HCT116 (cell line): Measurements from ENCODE around the gene CX3CR1. TPM values are rescaled to one million over a fixed set of nuclear protein-coding genes. Genes with fewer than 3 reads are reported as not detected.

Experiments
- ATAC-seq: fragments of 200-7000 bp; cut with Tn5 transposase; 2 replicates; pipeline ENCODE4 v1.9.1; 2020; ENCODE audit warnings: mild to moderate bottlenecking, moderate library complexity
- BruUV-seq: library from RNA; stranded (reverse); fragments of 400-500 nt; replicated peaks from 2 replicates; lab custom pipeline; 2021; lab: Mats Ljungman, UMichigan
- CTCF ChIA-PET: fragments of 300-600 bp; sonication (Branson Sonifier 250); formaldehyde crosslinking; loops from one replicate; lab custom pipeline; 2021; ENCODE audit warnings: antibody characterized with exemption; lab: Charles Lee
- POLR2A ChIA-PET: fragments of 300-600, 350-600 bp; sonication (Branson Sonifier 250); formaldehyde crosslinking; loops from one replicate; lab custom pipeline; 2021; ENCODE audit warnings: antibody characterized with exemption; lab: Charles Lee
- RAD21 ChIA-PET, 2 experiments: fragments of 300-600 bp; sonication (Branson Sonifier 250); formaldehyde crosslinking; loops; one replicate each; lab custom pipeline; 2023; ENCODE audit warnings: low total read pairs in 2 of 2; ENCODE audit not compliant: uncharacterized antibody in 2 of 2, unreplicated experiment in 2 of 2, low non-redundant PET in 1 of 2; lab: Charles Lee
- DNase-seq: peaks from one replicate; pipeline ENCODE4 v3.0.0-alpha.2; 2010; ENCODE audit warnings: low read depth, low spot score
- H2AFZ ChIP-seq: fragments of 200-600 bp; shearing (Covaris generic), sonication (generic); 2 replicates; pipeline ENCODE4 v1.6.1; 2017; ENCODE audit warnings: low read depth, mixed run types, mixed read lengths, antibody characterized with exemption, low read length; ENCODE audit not compliant: poor library complexity, severe bottlenecking
- H3K27ac ChIP-seq: 2 replicates; pipeline ENCODE4 v1.5.1; 2012; ENCODE audit warnings: low read depth, low read length
- H3K27me3 ChIP-seq: fragments of 200-600 bp; sonication (generic); 2 replicates; pipeline ENCODE4 v1.6.1; 2016; ENCODE audit warnings: mixed run types, low read length, mixed read lengths; ENCODE audit not compliant: insufficient read depth
- H3K36me3 ChIP-seq, 2 experiments: fragments of 200-500 bp in 1 of 2; fragments of 200-600 bp in 1 of 2; sonication (Bioruptor generic) in 1 of 2; sonication (generic) in 1 of 2; 2 replicates each; pipeline versions ENCODE4 v1.5.1 to v1.6.1; 2014 to 2016; ENCODE audit warnings: low read length in 2 of 2, inconsistent platforms in 1 of 2, mixed read lengths in 1 of 2, mixed run types in 1 of 2; ENCODE audit not compliant: insufficient read depth in 2 of 2, control insufficient read depth in 1 of 2
- H3K4me1 ChIP-seq, 2 experiments: fragments of 200-600 bp in 1 of 2; sonication (generic) in 1 of 2; 2 replicates each; pipeline versions ENCODE4 v1.5.1 to v1.6.1; 2012 to 2017; ENCODE audit warnings: low read length in 2 of 2, inconsistent platforms in 1 of 2, mild to moderate bottlenecking in 1 of 2, mixed read lengths in 1 of 2, mixed run types in 1 of 2, moderate library complexity in 1 of 2; ENCODE audit not compliant: insufficient read depth in 2 of 2, control insufficient read depth in 1 of 2
- H3K4me2 ChIP-seq: fragments of 200-600 bp; sonication (generic); 2 replicates; pipeline ENCODE4 v1.6.1; 2017; ENCODE audit warnings: mixed run types, low read length, mixed read lengths
- H3K4me3 ChIP-seq, 2 experiments: fragments of 200-600 bp in 1 of 2; sonication (generic) in 1 of 2; replicated peaks in 1 of 2; 2 replicates each; pipeline ENCODE4 v1.5.1; 2011 to 2016; ENCODE audit warnings: low read length in 2 of 2, control low read depth in 1 of 2, low read depth in 1 of 2, mild to moderate bottlenecking in 1 of 2, mixed read lengths in 1 of 2, mixed run types in 1 of 2
- H3K79me2 ChIP-seq: fragments of 200-600 bp; sonication (generic); 2 replicates; pipeline ENCODE4 v1.6.1; 2017; ENCODE audit warnings: mild to moderate bottlenecking, mixed run types, low read length, moderate library complexity, mixed read lengths; ENCODE audit not compliant: insufficient read depth
- H3K9ac ChIP-seq: fragments of 200-600 bp; sonication (generic); 2 replicates; pipeline ENCODE4 v1.6.1; 2016; ENCODE audit warnings: low read length, mixed read lengths
- H3K9me2 ChIP-seq: fragments of 200-600 bp; sonication (generic), shearing (Covaris generic); 2 replicates; pipeline ENCODE4 v1.6.1; 2017; ENCODE audit warnings: mixed run types, mild to moderate bottlenecking, moderate library complexity; ENCODE audit not compliant: insufficient read depth
- H3K9me3 ChIP-seq, 2 experiments: fragments of 200-500 bp in 1 of 2; fragments of 200-600 bp in 1 of 2; sonication (Bioruptor generic) in 1 of 2; sonication (generic) in 1 of 2; 2 replicates each; pipeline ENCODE4 v1.6.1; 2014 to 2017; ENCODE audit warnings: low read length in 2 of 2, mixed read lengths in 2 of 2, inconsistent platforms in 1 of 2, low read depth in 1 of 2, mild to moderate bottlenecking in 1 of 2, mixed run types in 1 of 2, moderate library complexity in 1 of 2; ENCODE audit not compliant: control insufficient read depth in 1 of 2, insufficient read depth in 1 of 2
- H4K20me1 ChIP-seq: fragments of 200-600 bp; sonication (generic), shearing (Covaris generic); 2 replicates; pipeline ENCODE4 v1.6.1; 2017; ENCODE audit warnings: mixed run types, mild to moderate bottlenecking, moderate library complexity; ENCODE audit not compliant: insufficient read depth
- ATF3 ChIP-seq: IDR thresholded peaks from 2 replicates; pipeline ENCODE4 v1.6.1; 2012
- ELF1 ChIP-seq: IDR thresholded peaks from 2 replicates; pipeline ENCODE4 v1.6.1; 2012; ENCODE audit warnings: low read depth, borderline replicate concordance
- EZH2phosphoT487 ChIP-seq: fragments of 200-600 bp; IDR thresholded peaks from 2 replicates; pipeline ENCODE4 v1.6.1; 2018; ENCODE audit warnings: antibody characterized with exemption, borderline replicate concordance
- FOSL1 ChIP-seq: IDR thresholded peaks from 2 replicates; pipeline ENCODE4 v1.6.1; 2012; ENCODE audit warnings: low read depth
- JUND ChIP-seq: IDR thresholded peaks from 2 replicates; pipeline ENCODE4 v1.6.1; 2012
- POLR2A ChIP-seq: IDR thresholded peaks from 2 replicates; pipeline ENCODE4 v1.7.0; 2011; ENCODE audit warnings: borderline replicate concordance; ENCODE audit not compliant: insufficient read depth, insufficient read length; ENCODE audit errors: extremely low read depth
- POLR2AphosphoS5 ChIP-seq: IDR thresholded peaks from 2 replicates; pipeline ENCODE4 v1.6.1; 2011; ENCODE audit warnings: mild to moderate bottlenecking, low read depth, low read length, moderate library complexity
- SIN3A ChIP-seq: IDR thresholded peaks from 2 replicates; pipeline ENCODE4 v1.6.1; 2012; ENCODE audit warnings: low read depth
- SP1 ChIP-seq: IDR thresholded peaks from 2 replicates; pipeline ENCODE4 v1.6.1; 2012; ENCODE audit warnings: low read depth
- SRF ChIP-seq: IDR thresholded peaks from 2 replicates; pipeline ENCODE4 v1.6.1; 2012; ENCODE audit warnings: low read depth
- TCF7L2 ChIP-seq: IDR thresholded peaks from 2 replicates; pipeline ENCODE4 v1.7.0; 2011; ENCODE audit warnings: borderline replicate concordance, inconsistent platforms; ENCODE audit not compliant: insufficient read depth, insufficient read length; ENCODE audit errors: extremely low read depth
- ZFX ChIP-seq: fragments of 450-650 bp; IDR thresholded peaks from 2 replicates; pipeline ENCODE4 v1.6.1; 2017
- ZNF274 ChIP-seq: fragments of 200-500 bp; sonication (Bioruptor generic); IDR thresholded peaks from 2 replicates; pipeline ENCODE4 v1.6.1; 2014; ENCODE audit warnings: mild to moderate bottlenecking, low read depth, low read length, inconsistent platforms
- intact Hi-C: fragments of 100-400 bp; cut with micrococcal nuclease; formaldehyde crosslinking; loops from 2 replicates; pipeline ENCODE4 v1.10.0; 2022
- total RNA-seq: library from RNA; stranded (reverse); gene quantifications from one replicate; pipeline ENCODE4 v1.2.1, GENCODE V29; 2021; ENCODE audit not compliant: unreplicated experiment
- TF ChIP-seq, protein P1 (sequence below): IDR thresholded peaks from 2 replicates; pipeline ENCODE4 v1.6.1; 2012; ENCODE audit warnings: low read depth
- TF ChIP-seq, protein P2 (sequence below): IDR thresholded peaks from 2 replicates; pipeline ENCODE4 v1.6.1; 2012

CX3CR1 gene
- total RNA-seq, 1 experiment from 2014 or later, result 0.10 TPM

DNA sequence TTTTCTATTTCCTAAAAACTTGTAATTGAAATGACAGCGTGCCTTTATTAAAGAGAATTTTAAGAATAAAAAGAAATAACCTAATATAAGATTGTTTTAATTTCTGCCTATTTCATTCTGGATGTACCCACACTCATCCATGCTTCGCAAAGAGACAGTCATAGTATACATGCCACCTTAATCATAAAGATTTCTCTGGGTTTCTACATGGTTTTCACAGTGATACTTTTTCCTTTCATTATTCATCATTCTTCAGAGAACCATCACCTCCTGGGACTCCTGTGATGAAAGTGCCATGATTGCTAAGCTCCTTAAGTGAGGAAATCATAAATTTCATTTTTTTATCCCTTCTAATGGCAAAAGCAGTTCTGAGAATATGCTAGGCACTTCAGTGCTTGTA, 45.4 kb upstream of the CX3CR1 start:
- Histone ChIP-seq H3K9me2 (no peaks in the 10 kb centered on the region), H3K4me2 (no peak overlapping the region), H3K9ac (no peak overlapping the region), H3K27me3 (no peaks in the 10 kb centered on the region), H4K20me1 (no peaks in the 10 kb centered on the region)
- intact Hi-C loops, result no loop called here
- BruUV-seq, result no TSS peak
- TF ChIP-seq, protein P1, sequence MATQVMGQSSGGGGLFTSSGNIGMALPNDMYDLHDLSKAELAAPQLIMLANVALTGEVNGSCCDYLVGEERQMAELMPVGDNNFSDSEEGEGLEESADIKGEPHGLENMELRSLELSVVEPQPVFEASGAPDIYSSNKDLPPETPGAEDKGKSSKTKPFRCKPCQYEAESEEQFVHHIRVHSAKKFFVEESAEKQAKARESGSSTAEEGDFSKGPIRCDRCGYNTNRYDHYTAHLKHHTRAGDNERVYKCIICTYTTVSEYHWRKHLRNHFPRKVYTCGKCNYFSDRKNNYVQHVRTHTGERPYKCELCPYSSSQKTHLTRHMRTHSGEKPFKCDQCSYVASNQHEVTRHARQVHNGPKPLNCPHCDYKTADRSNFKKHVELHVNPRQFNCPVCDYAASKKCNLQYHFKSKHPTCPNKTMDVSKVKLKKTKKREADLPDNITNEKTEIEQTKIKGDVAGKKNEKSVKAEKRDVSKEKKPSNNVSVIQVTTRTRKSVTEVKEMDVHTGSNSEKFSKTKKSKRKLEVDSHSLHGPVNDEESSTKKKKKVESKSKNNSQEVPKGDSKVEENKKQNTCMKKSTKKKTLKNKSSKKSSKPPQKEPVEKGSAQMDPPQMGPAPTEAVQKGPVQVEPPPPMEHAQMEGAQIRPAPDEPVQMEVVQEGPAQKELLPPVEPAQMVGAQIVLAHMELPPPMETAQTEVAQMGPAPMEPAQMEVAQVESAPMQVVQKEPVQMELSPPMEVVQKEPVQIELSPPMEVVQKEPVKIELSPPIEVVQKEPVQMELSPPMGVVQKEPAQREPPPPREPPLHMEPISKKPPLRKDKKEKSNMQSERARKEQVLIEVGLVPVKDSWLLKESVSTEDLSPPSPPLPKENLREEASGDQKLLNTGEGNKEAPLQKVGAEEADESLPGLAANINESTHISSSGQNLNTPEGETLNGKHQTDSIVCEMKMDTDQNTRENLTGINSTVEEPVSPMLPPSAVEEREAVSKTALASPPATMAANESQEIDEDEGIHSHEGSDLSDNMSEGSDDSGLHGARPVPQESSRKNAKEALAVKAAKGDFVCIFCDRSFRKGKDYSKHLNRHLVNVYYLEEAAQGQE, result no peak
- TF ChIP-seq SRF, result no peak
- TF ChIP-seq JUND, result no peak
- no peak for TF ChIP-seq POLR2AphosphoS5
- no peak for TF ChIP-seq ZFX
- no peak for TF ChIP-seq FOSL1
- TF ChIP-seq, all 23 proteins: peak for 0
- ChIA-PET RAD21 (no interaction called here), CTCF (no interaction called here), POLR2A (no interaction called here)
- no peaks in the 10 kb centered on the region for H3K36me3 ChIP-seq
- no peaks in the 10 kb centered on the region for H3K4me1 ChIP-seq
- no peak for DNase-seq
- no peak overlapping the region for H2AFZ ChIP-seq
- no peak overlapping the region for H3K4me3 ChIP-seq
- no peak overlapping the region for H3K27ac ChIP-seq
- no peaks in the 10 kb centered on the region for H3K79me2 ChIP-seq
- no peak for ATAC-seq
- H3K9me3 ChIP-seq, result no peaks in the 10 kb centered on the region

GRCh38 chr3:39323494-39323893, 43.7 kb upstream of the CX3CR1 start:
- H3K9me3 ChIP-seq, result no peaks in the 10 kb centered on the region
- no peaks in the 10 kb centered on the region for H3K4me1 ChIP-seq
- intact Hi-C loops, result no loop called here
- no peaks in the 10 kb centered on the region for H3K9me2 ChIP-seq
- ATAC-seq, result no peak
- no peak overlapping the region for H3K27ac ChIP-seq
- no peak overlapping the region for H3K9ac ChIP-seq
- no peak for DNase-seq
- H3K4me2 ChIP-seq, result no peak overlapping the region
- no peaks in the 10 kb centered on the region for H4K20me1 ChIP-seq
- H3K36me3 ChIP-seq, result no peaks in the 10 kb centered on the region
- H3K4me3 ChIP-seq, result no peak overlapping the region
- ChIA-PET POLR2A (no interaction called here), RAD21 (no interaction called here), CTCF (no interaction called here)
- no peaks in the 10 kb centered on the region for H3K27me3 ChIP-seq
- H3K79me2 ChIP-seq, result no peaks in the 10 kb centered on the region
- no peak overlapping the region for H2AFZ ChIP-seq
- no TSS peak for BruUV-seq
- TF ChIP-seq JUND (no peak), SP1 (no peak), ATF3 (no peak), TCF7L2 (no peak), ZNF274 (no peak), ELF1 (no peak), SRF (no peak), POLR2A (no peak), SIN3A (no peak), EZH2phosphoT487 (no peak)
- TF ChIP-seq, protein P1, result no peak
- TF ChIP-seq, protein P2, sequence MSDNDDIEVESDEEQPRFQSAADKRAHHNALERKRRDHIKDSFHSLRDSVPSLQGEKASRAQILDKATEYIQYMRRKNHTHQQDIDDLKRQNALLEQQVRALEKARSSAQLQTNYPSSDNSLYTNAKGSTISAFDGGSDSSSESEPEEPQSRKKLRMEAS, result no peak
